SK-N-SH (cell line): ENCODE data around the gene WNT5A. TPM values are rescaled to one million over a fixed set of nuclear protein-coding genes. Genes with fewer than 3 reads are reported as not detected.
A peak's percentile ranks its signal among the peaks of the same experiment; 100 is the strongest.

Source experiments
- CTCF ChIA-PET: fragments of 300-600, 350-600 bp; formaldehyde crosslinking; extraction: SDS; loops from one replicate; lab custom pipeline; 2021; lab: Yijun Ruan, JAX
- POLR2A ChIA-PET: fragments of 350-600 bp; sonication (Branson Sonifier 250); formaldehyde crosslinking; extraction: SDS; loops from one replicate; lab custom pipeline; 2020; ENCODE audit warnings: antibody characterized with exemption, inconsistent platforms; lab: Yijun Ruan, JAX
- DNase-seq: peaks from one replicate; pipeline ENCODE4 v3.0.0; 2012
- H2AFZ ChIP-seq: fragments of 200-600 bp; sonication (generic); 2 replicates; pipeline ENCODE4 v1.8.1; 2016; ENCODE audit warnings: antibody characterized with exemption, mild to moderate bottlenecking, low read depth
- H3F3A ChIP-seq: fragments of 200-600 bp; sonication (generic); replicated peaks from 2 replicates; pipeline ENCODE3; 2016; ENCODE audit warnings: antibody characterized with exemption, mild to moderate bottlenecking; ENCODE audit not compliant: insufficient read depth
- H3K27ac ChIP-seq, 2 experiments: fragments of 200-500 bp in 1 of 2; fragments of 200-600 bp in 1 of 2; sonication (Bioruptor generic) in 1 of 2; sonication (generic), shearing (Covaris generic) in 1 of 2; 2 replicates each; pipeline versions ENCODE4 v1.5.1 to v1.6.1; 2014 to 2016; ENCODE audit warnings: low read depth in 2 of 2, inconsistent platforms in 1 of 2, low read length in 1 of 2, mild to moderate bottlenecking in 1 of 2, mixed read lengths in 1 of 2
- H3K27me3 ChIP-seq: fragments of 200-600 bp; sonication (generic), shearing (Covaris generic); 2 replicates; pipeline ENCODE4 v1.6.1; 2016; ENCODE audit warnings: mixed run types; ENCODE audit not compliant: insufficient read depth
- H3K36me3 ChIP-seq, 2 experiments: fragments of 200-500 bp in 1 of 2; fragments of 200-600 bp in 1 of 2; sonication (Bioruptor generic) in 1 of 2; sonication (generic) in 1 of 2; replicated peaks in 1 of 2; 2 replicates each; pipeline versions ENCODE3 to v1.5.1; 2014 to 2016; ENCODE audit warnings: low read length in 1 of 2, mild to moderate bottlenecking in 1 of 2; ENCODE audit not compliant: insufficient read depth in 2 of 2, control insufficient read depth in 1 of 2
- H3K4me1 ChIP-seq, 2 experiments: fragments of 200-500 bp in 1 of 2; fragments of 200-600 bp in 1 of 2; sonication (Bioruptor generic) in 1 of 2; sonication (generic), shearing (Covaris generic) in 1 of 2; 2 replicates each; pipeline versions ENCODE4 v1.5.1 to v1.6.1; 2014 to 2016; ENCODE audit warnings: low read depth in 1 of 2, low read length in 1 of 2, mixed run types in 1 of 2; ENCODE audit not compliant: insufficient read depth in 2 of 2, control insufficient read depth in 1 of 2
- H3K4me2 ChIP-seq: fragments of 200-600 bp; sonication (generic), shearing (Covaris generic); 2 replicates; pipeline ENCODE4 v1.6.1; 2017; ENCODE audit warnings: mixed run types
- H3K4me3 ChIP-seq, 2 experiments: fragments of 200-500 bp in 1 of 2; fragments of 200-600 bp in 1 of 2; sonication (Bioruptor generic) in 1 of 2; sonication (generic), shearing (Covaris generic) in 1 of 2; 2 replicates each; pipeline versions ENCODE4 v1.5.1 to v1.8.1; 2014 to 2016; ENCODE audit warnings: low read depth in 2 of 2, inconsistent platforms in 1 of 2, low read length in 1 of 2, mild to moderate bottlenecking in 1 of 2, mixed read lengths in 1 of 2, moderate library complexity in 1 of 2
- H3K79me2 ChIP-seq: fragments of 200-600 bp; sonication (generic); 2 replicates; pipeline ENCODE4 v1.8.1; 2017; ENCODE audit warnings: mild to moderate bottlenecking; ENCODE audit not compliant: insufficient read depth
- H3K9ac ChIP-seq: fragments of 200-600 bp; sonication (generic); 2 replicates; pipeline ENCODE4 v1.6.1; 2017; ENCODE audit warnings: mixed run types
- H3K9me2 ChIP-seq: fragments of 200-600 bp; sonication (generic); 2 replicates; pipeline ENCODE4 v1.6.1; 2017; ENCODE audit warnings: mixed run types
- H3K9me3 ChIP-seq: fragments of 200-600 bp; sonication (generic); 2 replicates; pipeline ENCODE4 v1.6.1; 2017; ENCODE audit warnings: mixed run types, mild to moderate bottlenecking, moderate library complexity
- H4K20me1 ChIP-seq: fragments of 200-600 bp; sonication (generic); 2 replicates; pipeline ENCODE4 v1.6.1; 2017; ENCODE audit warnings: mild to moderate bottlenecking, mixed run types; ENCODE audit not compliant: insufficient read depth
- CTCF ChIP-seq: fragments of 200-600 bp; sonication (generic); IDR thresholded peaks from 2 replicates; pipeline ENCODE4 v1.6.1; 2017; ENCODE audit warnings: antibody characterized with exemption, mild to moderate bottlenecking, moderate library complexity
- EP300 ChIP-seq, 2 experiments: IDR thresholded peaks; 2 replicates each; pipeline versions ENCODE4 v1.4.0 to v1.6.1; 2012; ENCODE audit warnings: borderline replicate concordance in 1 of 2, low read depth in 1 of 2, low read length in 1 of 2
- EZH2phosphoT487 ChIP-seq: fragments of 200-600 bp; sonication (generic); IDR thresholded peaks from 2 replicates; pipeline ENCODE4 v1.6.1; 2017; ENCODE audit warnings: low read depth, mixed run types, mild to moderate bottlenecking, antibody characterized with exemption, moderate library complexity, borderline replicate concordance
- FOXM1 ChIP-seq: IDR thresholded peaks from 2 replicates; pipeline ENCODE4 v1.4.0; 2012; ENCODE audit warnings: low read depth, mild to moderate bottlenecking
- GATA2 ChIP-seq: sonication (generic); formaldehyde crosslinking; IDR thresholded peaks from 2 replicates; pipeline ENCODE4 v1.5.0; 2020; ENCODE audit warnings: mild to moderate bottlenecking, missing genetic modification reagents
- MAX ChIP-seq: IDR thresholded peaks from 2 replicates; pipeline ENCODE4 v1.4.0; 2012; ENCODE audit warnings: low read depth
- MEF2A ChIP-seq: IDR thresholded peaks from 2 replicates; pipeline ENCODE4 v1.4.0; 2012; ENCODE audit warnings: low read depth, borderline replicate concordance
- PBX3 ChIP-seq: IDR thresholded peaks from 2 replicates; pipeline ENCODE4; 2012
- POLR2AphosphoS5 ChIP-seq: IDR thresholded peaks from 2 replicates; pipeline ENCODE4 v1.6.1; 2012; ENCODE audit warnings: low read depth, low read length
- RAD21 ChIP-seq: IDR thresholded peaks from 2 replicates; pipeline ENCODE4 v1.6.1; 2012; ENCODE audit warnings: mild to moderate bottlenecking, low read length
- RFX5 ChIP-seq: IDR thresholded peaks from 2 replicates; pipeline ENCODE4 v1.6.1; 2012; ENCODE audit warnings: mild to moderate bottlenecking, improper control_type of control experiment, low read length
- SMC3 ChIP-seq: IDR thresholded peaks from 2 replicates; pipeline ENCODE4 v1.6.1; 2012; ENCODE audit warnings: low read depth, low read length, improper control_type of control experiment
- TCF12 ChIP-seq: IDR thresholded peaks from 2 replicates; pipeline ENCODE4 v1.4.0; 2012
- USF1 ChIP-seq: IDR thresholded peaks from 2 replicates; pipeline ENCODE4 v1.4.0; 2012; ENCODE audit warnings: low read depth, borderline replicate concordance
- USF2 ChIP-seq: fragments of 150-350 bp; IDR thresholded peaks from 2 replicates; pipeline ENCODE4 v1.6.1; 2017; ENCODE audit warnings: antibody characterized with exemption, low read length, low read depth, borderline replicate concordance
- YY1 ChIP-seq: IDR thresholded peaks from 2 replicates; pipeline ENCODE4 v1.4.0; 2012; ENCODE audit warnings: low read depth, mild to moderate bottlenecking
- WGBS: methylation state at CpG from one replicate; pipeline ENCODE4 v1.1.6; 2017; ENCODE audit warnings: low lambda C conversion rate; 5-methylcytosine and 5-hydroxymethylcytosine counted together
- polyA plus RNA-seq, 3 experiments: library from polyadenylated mRNA; depleted of rRNA; stranded (reverse); fragments of >200 nt; gene quantifications; 2 replicates each; pipeline ENCODE4 v1.2.3, GENCODE V29; 2012

Gene WNT5A
- 27.1 and 30.7 TPM in 2 replicates for polyA plus RNA-seq (2012; rRNA removed)
- polyA plus RNA-seq (2012; cell fraction: cytosol; rRNA removed), result 13.5 and 23.5 TPM in 2 replicates
- polyA plus RNA-seq (2012; cell fraction: nucleus; rRNA removed), result 57.8 and 62.1 TPM in 2 replicates

GRCh38 chr3:55486857-55487380, at the start of gene WNT5A:
Gene WNT5A, minus strand, starts transcription at chr3:55487306. Its CDS starts 321 bp downstream, at chr3:55486985.
- H3K36me3 ChIP-seq, result peaks cover 5 to 6% of the 10 kb centered on the region in 2 experiments
- CTCF ChIA-PET, result interaction anchor here (0.6 to 4.1 kb wide), 16 partner anchors 9 to 764 kb away, joined by 3 to 24 read pairs (median 3); no protein-coding TSS in a partner anchor
- H3F3A ChIP-seq, result peaks cover 18% of the 10 kb centered on the region
- TF ChIP-seq USF1, result no peak
- peak; percentile 2; the same call in 1 of the 2 replicates for TF ChIP-seq SMC3
- WGBS, result under 1% methylated on average over 39 of the region's 52 CpGs
- H3K79me2 ChIP-seq, result peaks cover 60% of the 10 kb centered on the region
- peak within 1 kb of the TSS; percentile 98 for H3K4me2 ChIP-seq
- no peaks in the 10 kb centered on the region for H3K9me3 ChIP-seq
- H2AFZ ChIP-seq, result peak within 1 kb of the TSS; percentile 71; the same call in 1 of the 2 replicates
- peaks cover 11 to 30% of the 10 kb centered on the region in 2 experiments for H3K4me1 ChIP-seq
- peak within 1 kb of the TSS; percentile 78 to 83 for H3K4me3 ChIP-seq
- peak within 1 kb of the TSS; percentile 63 to 88 for H3K27ac ChIP-seq
- no peaks in the 10 kb centered on the region for H3K9me2 ChIP-seq
- H3K9ac ChIP-seq, result peak within 1 kb of the TSS; percentile 96
- no peaks in the 10 kb centered on the region for H4K20me1 ChIP-seq
- H3K27me3 ChIP-seq, result no peaks in the 10 kb centered on the region
- POLR2A ChIA-PET, result no interaction called here
- DNase-seq, result peak; percentile 73

GRCh38 chr3:55534876-55535275, 47.8 kb upstream of the WNT5A start:
- Histone ChIP-seq H3K27me3 (no peaks in the 10 kb centered on the region; the same call in 1 of the 2 replicates), H3K4me3 (no peak overlapping the region), H3K79me2 (no peaks in the 10 kb centered on the region), H3K4me1 (no peaks in the 10 kb centered on the region), H3F3A (no peaks in the 10 kb centered on the region), H3K9ac (no peak overlapping the region), H3K4me2 (no peak overlapping the region), H3K9me3 (no peaks in the 10 kb centered on the region), H3K36me3 (no peaks in the 10 kb centered on the region), H2AFZ (no peak overlapping the region), H4K20me1 (no peaks in the 10 kb centered on the region), H3K9me2 (no peaks in the 10 kb centered on the region), H3K27ac (no peak overlapping the region)
- ChIA-PET POLR2A (no interaction called here), CTCF (no interaction called here)
- DNase-seq, result no peak
- 49% methylated on average over 2 of the region's 2 CpGs for WGBS
- TF ChIP-seq RFX5 (no peak), TCF12 (no peak)

GRCh38 chr3:55532806-55533205, 45.7 kb upstream of the WNT5A start:
- no peak overlapping the region for H3K4me2 ChIP-seq
- H3K27me3 ChIP-seq, result no peaks in the 10 kb centered on the region; the same call in 1 of the 2 replicates
- no peaks in the 10 kb centered on the region for H3K9me3 ChIP-seq
- 81% methylated on average over 3 of the region's 3 CpGs for WGBS
- H2AFZ ChIP-seq, result no peak overlapping the region
- CTCF ChIA-PET, result interaction anchor here (0.9 kb wide), 1 partner anchor 46 kb away, joined by 3 read pairs; the partner anchor contains the start of gene WNT5A
- no peak for DNase-seq
- no peaks in the 10 kb centered on the region for H3K79me2 ChIP-seq
- H3K9ac ChIP-seq, result no peak overlapping the region
- H3K4me3 ChIP-seq, result no peak overlapping the region
- POLR2A ChIA-PET, result no interaction called here
- H4K20me1 ChIP-seq, result no peaks in the 10 kb centered on the region
- no peaks in the 10 kb centered on the region for H3K36me3 ChIP-seq
- H3K27ac ChIP-seq, result no peak overlapping the region
- no peaks in the 10 kb centered on the region for H3F3A ChIP-seq
- H3K4me1 ChIP-seq, result no peaks in the 10 kb centered on the region
- H3K9me2 ChIP-seq, result no peaks in the 10 kb centered on the region
- TF ChIP-seq MEF2A, result no peak
- no peak for TF ChIP-seq CTCF
- no peak for TF ChIP-seq RAD21
- no peak for TF ChIP-seq USF2
- TF ChIP-seq FOXM1, result no peak
- TF ChIP-seq PBX3, result no peak
- no peak for TF ChIP-seq EZH2phosphoT487
- TF ChIP-seq POLR2AphosphoS5, result no peak
- TF ChIP-seq EP300 (IDR thresholded peaks at IDR 0.05; ENCODE audit: borderline replicate concordance in 1 of 2, low read depth in 1 of 2, low read length in 1 of 2), result no peak
- TF ChIP-seq YY1, result no peak
- TF ChIP-seq GATA2, result no peak
- TF ChIP-seq MAX, result no peak
- no peak for TF ChIP-seq USF1
